ENCODE data around the gene MINDY4. TPM values are rescaled to one million over a fixed set of nuclear protein-coding genes. Genes with fewer than 3 reads are reported as not detected.

MINDY4 gene
- total RNA-seq, 3 donors from 2014 or later: 4.0 to 9.1 (median 4.7) TPM

- TF ChIP-seq, protein P1, sequence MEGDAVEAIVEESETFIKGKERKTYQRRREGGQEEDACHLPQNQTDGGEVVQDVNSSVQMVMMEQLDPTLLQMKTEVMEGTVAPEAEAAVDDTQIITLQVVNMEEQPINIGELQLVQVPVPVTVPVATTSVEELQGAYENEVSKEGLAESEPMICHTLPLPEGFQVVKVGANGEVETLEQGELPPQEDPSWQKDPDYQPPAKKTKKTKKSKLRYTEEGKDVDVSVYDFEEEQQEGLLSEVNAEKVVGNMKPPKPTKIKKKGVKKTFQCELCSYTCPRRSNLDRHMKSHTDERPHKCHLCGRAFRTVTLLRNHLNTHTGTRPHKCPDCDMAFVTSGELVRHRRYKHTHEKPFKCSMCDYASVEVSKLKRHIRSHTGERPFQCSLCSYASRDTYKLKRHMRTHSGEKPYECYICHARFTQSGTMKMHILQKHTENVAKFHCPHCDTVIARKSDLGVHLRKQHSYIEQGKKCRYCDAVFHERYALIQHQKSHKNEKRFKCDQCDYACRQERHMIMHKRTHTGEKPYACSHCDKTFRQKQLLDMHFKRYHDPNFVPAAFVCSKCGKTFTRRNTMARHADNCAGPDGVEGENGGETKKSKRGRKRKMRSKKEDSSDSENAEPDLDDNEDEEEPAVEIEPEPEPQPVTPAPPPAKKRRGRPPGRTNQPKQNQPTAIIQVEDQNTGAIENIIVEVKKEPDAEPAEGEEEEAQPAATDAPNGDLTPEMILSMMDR (IDR thresholded peaks at IDR 0.05): no peak
- ATAC-seq (no peak), DNase-seq (no peak)
- no peaks in the 10 kb centered on the region for H3K36me3 ChIP-seq (ENCODE audit: low read depth)
- H3K4me3 ChIP-seq: no peak overlapping the region
- H3K9me3 ChIP-seq: no peaks in the 10 kb centered on the region
- intact Hi-C loops (cut with DNase I, micrococcal nuclease): no loop called here
- no peaks in the 10 kb centered on the region for H3K4me1 ChIP-seq (ENCODE audit: low read depth)
Observed at GRCh38 chr7:30881448-30881847, 110.2 kb downstream of the MINDY4 start.

- Histone ChIP-seq H3K9me3 (no peaks in the 10 kb centered on the region), H3K36me3 (ENCODE audit: low read depth) (no peaks in the 10 kb centered on the region), H3K4me1 (ENCODE audit: low read depth) (no peaks in the 10 kb centered on the region), H3K4me3 (no peak overlapping the region)
- ATAC-seq: no peak
- intact Hi-C loops (cut with DNase I, micrococcal nuclease): no loop called here
- TF ChIP-seq, protein P1 (IDR thresholded peaks at IDR 0.05): no peak
- DNase-seq: no peak
Observed at GRCh38 chr7:30884881-30885280, 113.7 kb downstream of the MINDY4 start.

- ATAC-seq (no peak), DNase-seq (no peak)
- no peaks in the 10 kb centered on the region for H3K36me3 ChIP-seq (ENCODE audit: low read depth)
- intact Hi-C loops (cut with DNase I, micrococcal nuclease): no loop called here
- no peaks in the 10 kb centered on the region for H3K4me1 ChIP-seq (ENCODE audit: low read depth)
- TF ChIP-seq, protein P1 (IDR thresholded peaks at IDR 0.05): no peak
- no peaks in the 10 kb centered on the region for H3K9me3 ChIP-seq
- H3K4me3 ChIP-seq: no peak overlapping the region
Observed at GRCh38 chr7:30886608-30887011, 115.4 kb downstream of the MINDY4 start.

DNA sequence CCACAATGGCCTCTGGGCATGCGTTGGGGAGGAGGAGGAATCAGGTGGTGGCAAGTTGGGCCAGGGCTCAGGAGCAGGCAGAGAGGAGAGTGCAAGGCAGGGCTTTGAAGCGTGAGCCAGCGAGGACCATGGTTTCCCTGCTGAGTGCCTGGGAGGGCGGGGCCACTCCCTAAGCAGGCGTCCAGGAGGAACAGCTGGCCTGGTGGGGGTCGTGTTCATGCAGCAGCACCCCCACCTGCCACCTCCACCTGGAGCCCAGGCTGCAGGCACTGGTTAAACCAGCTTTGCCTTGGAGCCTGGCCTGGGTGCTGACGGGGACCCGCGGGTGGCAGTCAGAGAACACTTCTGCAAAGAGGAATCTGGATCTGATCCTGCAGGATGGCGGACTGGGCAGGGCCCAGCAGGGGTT, 116.3 kb downstream of the MINDY4 start:
- ATAC-seq: no peak
- no peaks in the 10 kb centered on the region for H3K4me1 ChIP-seq (ENCODE audit: low read depth)
- TF ChIP-seq, protein P1 (IDR thresholded peaks at IDR 0.05): no peak
- intact Hi-C loops (cut with DNase I, micrococcal nuclease): no loop called here
- peak in 1 of 3 donors; percentile 31 for DNase-seq
- no peaks in the 10 kb centered on the region for H3K9me3 ChIP-seq
- H3K36me3 ChIP-seq (ENCODE audit: low read depth): no peaks in the 10 kb centered on the region
- H3K4me3 ChIP-seq: no peak overlapping the region

- Histone ChIP-seq H3K9me3 (no peaks in the 10 kb centered on the region), H3K4me1 (ENCODE audit: low read depth) (peaks cover 5% of the 10 kb centered on the region), H3K36me3 (ENCODE audit: low read depth) (no peaks in the 10 kb centered on the region), H3K4me3 (no peak overlapping the region)
- peak; percentile 32 for ATAC-seq
- TF ChIP-seq, protein P1 (IDR thresholded peaks at IDR 0.05): no peak
- intact Hi-C loops (cut with DNase I, micrococcal nuclease): no loop called here
- DNase-seq: no peak
Observed at GRCh38 chr7:30888747-30889146, 117.5 kb downstream of the MINDY4 start.

DNA sequence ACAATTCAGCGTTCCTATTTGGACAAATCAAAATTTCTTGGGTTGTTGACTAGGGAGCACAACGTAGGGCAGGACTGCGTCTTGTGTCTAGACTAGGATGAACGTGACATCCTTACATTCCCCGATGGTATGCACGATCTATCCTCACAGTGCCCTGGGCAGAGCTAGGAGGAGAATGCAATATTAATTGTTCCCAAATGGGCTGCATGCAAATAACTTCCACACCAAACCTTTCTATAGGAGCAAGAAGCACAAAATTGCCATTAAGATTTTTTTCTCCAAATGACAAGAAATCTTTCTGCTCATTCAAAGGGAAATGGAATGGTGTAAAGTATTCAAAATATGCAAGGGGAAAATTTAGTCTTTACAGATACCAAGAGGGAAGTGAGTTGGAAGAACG, 119.0 kb downstream of the MINDY4 start:
- intact Hi-C loops (cut with DNase I, micrococcal nuclease): no loop called here
- no peak for ATAC-seq
- Histone ChIP-seq H3K36me3 (ENCODE audit: low read depth) (no peaks in the 10 kb centered on the region), H3K9me3 (no peaks in the 10 kb centered on the region), H3K4me1 (ENCODE audit: low read depth) (peaks cover 5% of the 10 kb centered on the region), H3K4me3 (no peak overlapping the region)
- TF ChIP-seq, protein P1 (IDR thresholded peaks at IDR 0.05): no peak
- no peak for DNase-seq
